ENCODE measurements around the gene ZNF526.

The ZNF526 gene

DNA sequence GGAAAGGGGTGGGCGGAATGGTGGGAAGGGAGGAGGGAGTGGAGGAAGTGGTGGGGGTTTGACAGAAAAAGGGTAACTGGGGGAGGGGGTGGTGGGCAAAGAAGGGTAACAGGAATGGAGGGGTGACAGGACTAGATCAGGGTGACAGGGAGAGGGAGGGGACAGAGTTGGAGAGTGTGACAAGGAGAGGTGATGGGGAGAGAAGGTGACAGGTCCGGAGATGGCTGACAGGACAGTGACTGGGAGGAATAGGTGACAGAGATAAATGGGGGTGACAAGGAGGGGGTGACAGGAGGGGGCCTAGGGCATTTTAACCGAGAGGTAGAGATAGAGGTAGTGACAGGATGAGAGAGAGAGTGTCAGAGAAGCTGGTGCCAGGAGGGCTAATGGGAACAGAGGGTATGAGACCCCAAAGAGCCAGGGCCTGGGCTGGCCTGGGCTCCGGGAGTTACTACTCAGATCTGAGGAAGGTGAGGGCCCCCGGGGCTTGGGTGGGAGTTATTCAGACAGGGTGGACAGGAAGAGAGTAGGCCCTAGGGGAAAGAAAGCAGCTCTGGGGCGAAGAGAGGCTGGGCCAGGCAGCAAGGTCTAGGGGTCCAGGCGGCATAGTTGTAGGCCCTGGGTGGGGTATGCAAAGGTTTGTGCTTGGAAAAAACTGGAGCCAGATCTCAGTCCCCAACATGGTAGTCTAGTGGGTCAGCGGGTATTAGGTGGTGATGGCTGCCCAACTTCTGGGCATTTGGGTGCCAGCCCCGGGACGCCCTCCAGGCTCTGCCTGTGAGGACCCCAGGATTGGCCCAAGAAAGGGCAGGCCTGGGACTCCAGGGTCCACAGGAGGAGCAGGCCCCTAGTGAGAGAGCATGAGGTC is 49.6 kb downstream of the ZNF526 start (continued):
- TF ChIP-seq, protein P1, sequence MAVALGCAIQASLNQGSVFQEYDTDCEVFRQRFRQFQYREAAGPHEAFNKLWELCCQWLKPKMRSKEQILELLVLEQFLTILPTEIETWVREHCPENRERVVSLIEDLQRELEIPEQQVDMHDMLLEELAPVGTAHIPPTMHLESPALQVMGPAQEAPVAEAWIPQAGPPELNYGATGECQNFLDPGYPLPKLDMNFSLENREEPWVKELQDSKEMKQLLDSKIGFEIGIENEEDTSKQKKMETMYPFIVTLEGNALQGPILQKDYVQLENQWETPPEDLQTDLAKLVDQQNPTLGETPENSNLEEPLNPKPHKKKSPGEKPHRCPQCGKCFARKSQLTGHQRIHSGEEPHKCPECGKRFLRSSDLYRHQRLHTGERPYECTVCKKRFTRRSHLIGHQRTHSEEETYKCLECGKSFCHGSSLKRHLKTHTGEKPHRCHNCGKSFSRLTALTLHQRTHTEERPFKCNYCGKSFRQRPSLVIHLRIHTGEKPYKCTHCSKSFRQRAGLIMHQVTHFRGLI (tag by site-specific recombination; IDR thresholded peaks at IDR 0.05): no peak
- TF ChIP-seq ZNF24 (tag by site-specific recombination; IDR thresholded peaks at IDR 0.05) (no peak), YY2 (tag by site-specific recombination; IDR thresholded peaks at IDR 0.05) (peak; percentile 37; the same call in 1 of the 2 replicates), KLF10 (tag by site-specific recombination; IDR thresholded peaks at IDR 0.05) (no peak), ZNF658 (tag by site-specific recombination; IDR thresholded peaks at IDR 0.05) (no peak), ZNF292 (tag by site-specific recombination; IDR thresholded peaks at IDR 0.05; ENCODE audit: borderline replicate concordance, low read depth) (no peak), ZNF366 (tag by site-specific recombination; conservative IDR thresholded peaks at IDR 0.05) (peak; percentile 78), ZNF184 (tag by site-specific recombination; IDR thresholded peaks at IDR 0.05) (no peak), ZNF837 (tag by site-specific recombination; IDR thresholded peaks at IDR 0.05) (no peak), MYNN (tag by site-specific recombination; IDR thresholded peaks at IDR 0.05; ENCODE audit: borderline replicate concordance) (no peak), ZNF549 (tag by site-specific recombination; IDR thresholded peaks at IDR 0.05) (no peak), KLF9 (tag by site-specific recombination; IDR thresholded peaks at IDR 0.05; ENCODE audit: low read depth) (peak; percentile 42; the same call in 1 of the 2 replicates), PRDM1 (tag by site-specific recombination; IDR thresholded peaks at IDR 0.05) (peak; percentile 91), GLI2 (tag by site-specific recombination; IDR thresholded peaks at IDR 0.05; ENCODE audit: borderline replicate concordance, low read depth) (no peak), ZNF138 (tag by site-specific recombination; IDR thresholded peaks at IDR 0.05; ENCODE audit: borderline replicate concordance) (no peak), ZNF146 (tag by site-specific recombination; IDR thresholded peaks at IDR 0.05) (0 out of 2 replicates have a peak, but pooled peaks have one; percentile 7), ZNF202 (tag by site-specific recombination; IDR thresholded peaks at IDR 0.05; ENCODE audit: borderline replicate concordance) (no peak), GLI4 (tag by site-specific recombination; IDR thresholded peaks at IDR 0.05) (no peak), SALL2 (tag by site-specific recombination; IDR thresholded peaks at IDR 0.05; ENCODE audit: borderline replicate concordance) (no peak), TRIM28 (IDR thresholded peaks at IDR 0.05; ENCODE audit: borderline replicate concordance, low read length) (no peak), ZNF660 (tag by site-specific recombination; IDR thresholded peaks at IDR 0.05) (no peak), ZNF624 (tag by site-specific recombination; IDR thresholded peaks at IDR 0.05) (no peak), ZNF214 (tag by site-specific recombination; IDR thresholded peaks at IDR 0.05; ENCODE audit: borderline replicate concordance) (no peak), ZNF701 (tag by site-specific recombination; IDR thresholded peaks at IDR 0.05) (no peak), ZNF473 (tag by site-specific recombination; IDR thresholded peaks at IDR 0.05) (no peak), ZNF555 (tag by site-specific recombination; conservative IDR thresholded peaks at IDR 0.05) (no peak), ZNF223 (tag by site-specific recombination; IDR thresholded peaks at IDR 0.05) (no peak)
- TF ChIP-seq, protein P2, sequence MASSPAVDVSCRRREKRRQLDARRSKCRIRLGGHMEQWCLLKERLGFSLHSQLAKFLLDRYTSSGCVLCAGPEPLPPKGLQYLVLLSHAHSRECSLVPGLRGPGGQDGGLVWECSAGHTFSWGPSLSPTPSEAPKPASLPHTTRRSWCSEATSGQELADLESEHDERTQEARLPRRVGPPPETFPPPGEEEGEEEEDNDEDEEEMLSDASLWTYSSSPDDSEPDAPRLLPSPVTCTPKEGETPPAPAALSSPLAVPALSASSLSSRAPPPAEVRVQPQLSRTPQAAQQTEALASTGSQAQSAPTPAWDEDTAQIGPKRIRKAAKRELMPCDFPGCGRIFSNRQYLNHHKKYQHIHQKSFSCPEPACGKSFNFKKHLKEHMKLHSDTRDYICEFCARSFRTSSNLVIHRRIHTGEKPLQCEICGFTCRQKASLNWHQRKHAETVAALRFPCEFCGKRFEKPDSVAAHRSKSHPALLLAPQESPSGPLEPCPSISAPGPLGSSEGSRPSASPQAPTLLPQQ (tag by site-specific recombination; IDR thresholded peaks at IDR 0.05): no peak
- TF ChIP-seq, protein P3, sequence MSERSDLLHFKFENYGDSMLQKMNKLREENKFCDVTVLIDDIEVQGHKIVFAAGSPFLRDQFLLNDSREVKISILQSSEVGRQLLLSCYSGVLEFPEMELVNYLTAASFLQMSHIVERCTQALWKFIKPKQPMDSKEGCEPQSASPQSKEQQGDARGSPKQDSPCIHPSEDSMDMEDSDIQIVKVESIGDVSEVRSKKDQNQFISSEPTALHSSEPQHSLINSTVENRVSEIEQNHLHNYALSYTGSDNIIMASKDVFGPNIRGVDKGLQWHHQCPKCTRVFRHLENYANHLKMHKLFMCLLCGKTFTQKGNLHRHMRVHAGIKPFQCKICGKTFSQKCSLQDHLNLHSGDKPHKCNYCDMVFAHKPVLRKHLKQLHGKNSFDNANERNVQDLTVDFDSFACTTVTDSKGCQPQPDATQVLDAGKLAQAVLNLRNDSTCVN (tag by site-specific recombination; optimal IDR thresholded peaks at IDR 0.05): no peak
- TF ChIP-seq, protein P4, sequence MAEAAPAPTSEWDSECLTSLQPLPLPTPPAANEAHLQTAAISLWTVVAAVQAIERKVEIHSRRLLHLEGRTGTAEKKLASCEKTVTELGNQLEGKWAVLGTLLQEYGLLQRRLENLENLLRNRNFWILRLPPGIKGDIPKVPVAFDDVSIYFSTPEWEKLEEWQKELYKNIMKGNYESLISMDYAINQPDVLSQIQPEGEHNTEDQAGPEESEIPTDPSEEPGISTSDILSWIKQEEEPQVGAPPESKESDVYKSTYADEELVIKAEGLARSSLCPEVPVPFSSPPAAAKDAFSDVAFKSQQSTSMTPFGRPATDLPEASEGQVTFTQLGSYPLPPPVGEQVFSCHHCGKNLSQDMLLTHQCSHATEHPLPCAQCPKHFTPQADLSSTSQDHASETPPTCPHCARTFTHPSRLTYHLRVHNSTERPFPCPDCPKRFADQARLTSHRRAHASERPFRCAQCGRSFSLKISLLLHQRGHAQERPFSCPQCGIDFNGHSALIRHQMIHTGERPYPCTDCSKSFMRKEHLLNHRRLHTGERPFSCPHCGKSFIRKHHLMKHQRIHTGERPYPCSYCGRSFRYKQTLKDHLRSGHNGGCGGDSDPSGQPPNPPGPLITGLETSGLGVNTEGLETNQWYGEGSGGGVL (tag by site-specific recombination; IDR thresholded peaks at IDR 0.05): peak; percentile 96
- TF ChIP-seq, protein P5, sequence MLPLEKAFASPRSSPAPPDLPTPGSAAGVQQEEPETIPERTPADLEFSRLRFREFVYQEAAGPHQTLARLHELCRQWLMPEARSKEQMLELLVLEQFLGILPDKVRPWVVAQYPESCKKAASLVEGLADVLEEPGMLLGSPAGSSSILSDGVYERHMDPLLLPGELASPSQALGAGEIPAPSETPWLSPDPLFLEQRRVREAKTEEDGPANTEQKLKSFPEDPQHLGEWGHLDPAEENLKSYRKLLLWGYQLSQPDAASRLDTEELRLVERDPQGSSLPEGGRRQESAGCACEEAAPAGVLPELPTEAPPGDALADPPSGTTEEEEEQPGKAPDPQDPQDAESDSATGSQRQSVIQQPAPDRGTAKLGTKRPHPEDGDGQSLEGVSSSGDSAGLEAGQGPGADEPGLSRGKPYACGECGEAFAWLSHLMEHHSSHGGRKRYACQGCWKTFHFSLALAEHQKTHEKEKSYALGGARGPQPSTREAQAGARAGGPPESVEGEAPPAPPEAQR (tag by site-specific recombination; IDR thresholded peaks at IDR 0.05): no peak
- TF ChIP-seq, protein P6, sequence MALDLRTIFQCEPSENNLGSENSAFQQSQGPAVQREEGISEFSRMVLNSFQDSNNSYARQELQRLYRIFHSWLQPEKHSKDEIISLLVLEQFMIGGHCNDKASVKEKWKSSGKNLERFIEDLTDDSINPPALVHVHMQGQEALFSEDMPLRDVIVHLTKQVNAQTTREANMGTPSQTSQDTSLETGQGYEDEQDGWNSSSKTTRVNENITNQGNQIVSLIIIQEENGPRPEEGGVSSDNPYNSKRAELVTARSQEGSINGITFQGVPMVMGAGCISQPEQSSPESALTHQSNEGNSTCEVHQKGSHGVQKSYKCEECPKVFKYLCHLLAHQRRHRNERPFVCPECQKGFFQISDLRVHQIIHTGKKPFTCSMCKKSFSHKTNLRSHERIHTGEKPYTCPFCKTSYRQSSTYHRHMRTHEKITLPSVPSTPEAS (tag by site-specific recombination; IDR thresholded peaks at IDR 0.05): no peak

All from HEK293 (cell line).